Tibial artery (tissue), 4 donors: ENCODE data around the gene MCOLN3.

Experiments
- DNase-seq, 2 donors: peaks; one replicate each; pipeline ENCODE4 v3.0.0-alpha.2; 2019
- H3K27ac ChIP-seq, 2 donors: fragments of 200-600 bp; sonication (generic) in 1 of 2; 1 replicate in 1 of 2; 2 replicates in 1 of 2; pipeline ENCODE4 v1.5.1; 2018 to 2019; ENCODE audit warnings: mild to moderate bottlenecking in 1 of 2
- H3K27me3 ChIP-seq, 2 donors: fragments of 200-600 bp; sonication (generic) in 1 of 2; one replicate each; pipeline versions ENCODE4 v1.5.1 to v1.6.0; 2016 to 2019
- H3K36me3 ChIP-seq, 3 donors: fragments of 200-600 bp; sonication (generic) in 2 of 3; one replicate each; pipeline ENCODE4 v1.5.1; 2016 to 2019; ENCODE audit warnings: mild to moderate bottlenecking in 2 of 3
- H3K4me1 ChIP-seq, 4 donors: fragments of 200-600 bp; sonication (generic) in 2 of 4; 1 replicate in 3 of 4; 2 replicates in 1 of 4; pipeline ENCODE4 v1.5.1; 2016 to 2019
- H3K4me3 ChIP-seq, 2 donors: fragments of 200-600 bp; sonication (generic) in 1 of 2; 1 replicate in 1 of 2; 2 replicates in 1 of 2; pipeline ENCODE4 v1.5.1; 2018 to 2019; ENCODE audit warnings: mild to moderate bottlenecking in 2 of 2
- H3K9me3 ChIP-seq, 3 donors: fragments of 200-600 bp; sonication (generic) in 1 of 3; one replicate each; pipeline ENCODE4 v1.5.1; 2016 to 2019
- CTCF ChIP-seq, 2 experiments: fragments of 200-600 bp in 1 of 2; fragments of 450-650 bp in 1 of 2; IDR thresholded peaks; one replicate each; pipeline ENCODE4 v1.5.1; 2017 to 2019; ENCODE audit warnings: antibody characterized with exemption in 2 of 2, mild to moderate bottlenecking in 1 of 2, moderate library complexity in 1 of 2
- intact Hi-C: fragments of 100-400 bp; cut with DNase I; formaldehyde crosslinking; loops from one replicate; pipeline ENCODE4 v1.15.0; 2023; ENCODE audit warnings: low total_unique reads

Gene MCOLN3

GRCh38 chr1:84997667-84998600 is 50.4 kb downstream of the MCOLN3 start:
- intact Hi-C loops: no loop called here
- Histone ChIP-seq H3K27me3 (peaks cover 0 to 28% of the 10 kb centered on the region in 2 donors), H3K36me3 (no peaks in the 10 kb centered on the region), H3K4me3 (peak overlapping the region; percentile 53 to 61), H3K4me1 (peaks cover 3 to 22% (median 17%) of the 10 kb centered on the region in 4 donors), H3K9me3 (no peaks in the 10 kb centered on the region), H3K27ac (no peak overlapping the region)
- no peak for DNase-seq
- TF ChIP-seq CTCF (IDR thresholded peaks at IDR 0.05): no peak

- intact Hi-C loops: no loop called here
- Histone ChIP-seq H3K4me1 (peaks cover 3 to 22% (median 17%) of the 10 kb centered on the region in 4 donors), H3K4me3 (peak within 1 kb of the TSS; percentile 53 to 61), H3K27me3 (peaks cover 0 to 21% of the 10 kb centered on the region in 2 donors), H3K9me3 (no peaks in the 10 kb centered on the region), H3K27ac (no peak within 1 kb of the TSS), H3K36me3 (no peaks in the 10 kb centered on the region)
- TF ChIP-seq CTCF (IDR thresholded peaks at IDR 0.05): no peak
- no peak for DNase-seq
These were observed 51.2 kb downstream of the MCOLN3 start, which contains the start of gene MCOLN2 for GRCh38 chr1:84996846-84997666. Gene MCOLN2 (minus strand): TSS chr1:84997113. CDS start chr1:84996872, 241 bp downstream.

- intact Hi-C loops: no loop called here
These were observed 52.6 kb downstream of the MCOLN3 start for GRCh38 chr1:84995484-84996334.

GRCh38 chr1:84991097-84991920 is 57.0 kb downstream of the MCOLN3 start:
- TF ChIP-seq CTCF (IDR thresholded peaks at IDR 0.05): no peak
- Histone ChIP-seq H3K27me3 (no peaks in the 10 kb centered on the region), H3K4me1 (peaks cover 0 to 1% (median under 1%) of the 10 kb centered on the region in 4 donors), H3K27ac (no peak overlapping the region), H3K9me3 (no peaks in the 10 kb centered on the region), H3K36me3 (no peaks in the 10 kb centered on the region), H3K4me3 (no peak overlapping the region)
- DNase-seq: no peak
- intact Hi-C loops: no loop called here

More at GRCh38 chr1:84995484-84996334, 52.6 kb downstream of the MCOLN3 start:
- Histone ChIP-seq H3K27ac (no peak overlapping the region), H3K4me1 (peaks cover 3 to 22% (median 17%) of the 10 kb centered on the region in 4 donors), H3K27me3 (peaks cover 0 to 14% of the 10 kb centered on the region in 2 donors), H3K4me3 (no peak overlapping the region), H3K9me3 (no peaks in the 10 kb centered on the region), H3K36me3 (no peaks in the 10 kb centered on the region)
- TF ChIP-seq CTCF (IDR thresholded peaks at IDR 0.05): no peak
- DNase-seq: no peak
